Skeletal muscle satellite cell (primary cell): ENCODE measurements around the gene RIMBP2. TPM values are rescaled to one million over a fixed set of nuclear protein-coding genes. Genes with fewer than 3 reads are reported as not detected.
"Not testable (repeated sequence)": the region's sequence is repeated elsewhere in the genome, so short reads cannot be mapped to it uniquely, and the experiment has no call there.

Experiments used
- H3K27me3 ChIP-seq: 2 replicates; pipeline ENCODE4 v1.7.0; 2013; ENCODE audit warnings: low read length; ENCODE audit not compliant: control insufficient read depth, insufficient read depth
- H3K36me3 ChIP-seq: 2 replicates; pipeline ENCODE4 v1.7.0; 2013; ENCODE audit warnings: mild to moderate bottlenecking, control low read depth, low read length; ENCODE audit not compliant: insufficient read depth
- H3K4me1 ChIP-seq: 2 replicates; pipeline ENCODE4 v1.7.0; 2013; ENCODE audit warnings: low read length; ENCODE audit not compliant: control insufficient read depth, insufficient read depth
- H3K4me2 ChIP-seq: 2 replicates; pipeline ENCODE4 v1.7.0; 2013; ENCODE audit warnings: mild to moderate bottlenecking, low read length
- H3K4me3 ChIP-seq: 2 replicates; pipeline ENCODE4 v1.7.0; 2013; ENCODE audit warnings: low read length
- H3K9ac ChIP-seq: 2 replicates; pipeline ENCODE4 v1.7.0; 2013; ENCODE audit warnings: mild to moderate bottlenecking, low read depth, low read length, moderate library complexity
- H3K9me3 ChIP-seq: replicated peaks from 2 replicates; pipeline ENCODE4 v1.7.0; 2013; ENCODE audit warnings: mild to moderate bottlenecking, control low read depth, low read length
- total RNA-seq: library from RNA; depleted of rRNA; stranded (reverse); fragments of >200 nt; gene quantifications from 2 replicates; pipeline ENCODE4 v1.2.3, GENCODE V29; 2012; rRNA removed

RIMBP2 gene
- total RNA-seq: not detected in 2 replicates

- no peak within 1 kb of the TSS for H3K4me3 ChIP-seq
- H3K9ac ChIP-seq: no peak within 1 kb of the TSS
- peaks cover 2% of the 10 kb centered on the region for H3K27me3 ChIP-seq
These were observed at the start of gene RIMBP2 for GRCh38 chr12:130715998-130716968. Gene RIMBP2, minus strand, starts transcription at chr12:130716299. Its CDS starts 237,286 bp downstream, at chr12:130479013.

GRCh38 chr12:130765186-130765659 lies 49.1 kb upstream of the RIMBP2 start:
- Histone ChIP-seq H3K4me1 (no peaks in the 10 kb centered on the region), H3K4me2 (no peak overlapping the region), H3K27me3 (no peaks in the 10 kb centered on the region), H3K9ac (no peak overlapping the region), H3K9me3 (peaks cover 10% of the 10 kb centered on the region), H3K36me3 (no peaks in the 10 kb centered on the region), H3K4me3 (no peak overlapping the region)

More at GRCh38 chr12:130715998-130716968, at the start of gene RIMBP2:
- no peaks in the 10 kb centered on the region for H3K4me1 ChIP-seq
- no peaks in the 10 kb centered on the region for H3K36me3 ChIP-seq
- H3K9me3 ChIP-seq: no peaks in the 10 kb centered on the region
- no peak within 1 kb of the TSS for H3K4me2 ChIP-seq

GRCh38 chr12:130764475-130765185 lies 48.5 kb upstream of the RIMBP2 start:
- H3K4me3 ChIP-seq: no peak overlapping the region
- H3K4me2 ChIP-seq: no peak overlapping the region
- H3K27me3 ChIP-seq: no peaks in the 10 kb centered on the region
- peaks cover 10% of the 10 kb centered on the region for H3K9me3 ChIP-seq
- H3K9ac ChIP-seq: no peak overlapping the region
- H3K4me1 ChIP-seq: no peaks in the 10 kb centered on the region
- H3K36me3 ChIP-seq: no peaks in the 10 kb centered on the region

GRCh38 chr12:130764073-130764472 lies 48.0 kb upstream of the RIMBP2 start:
- no peak overlapping the region for H3K9ac ChIP-seq
- no peak overlapping the region for H3K4me3 ChIP-seq
- no peaks in the 10 kb centered on the region for H3K4me1 ChIP-seq
- H3K27me3 ChIP-seq: no peaks in the 10 kb centered on the region
- no peaks in the 10 kb centered on the region for H3K36me3 ChIP-seq
- no peak overlapping the region for H3K4me2 ChIP-seq
- H3K9me3 ChIP-seq: peaks cover 10% of the 10 kb centered on the region

- Histone ChIP-seq H3K9ac (no peak overlapping the region), H3K9me3 (peaks cover 10% of the 10 kb centered on the region), H3K4me3 (no peak overlapping the region), H3K4me2 (no peak overlapping the region), H3K27me3 (no peaks in the 10 kb centered on the region), H3K36me3 (no peaks in the 10 kb centered on the region), H3K4me1 (no peaks in the 10 kb centered on the region)
These were observed 46.2 kb upstream of the RIMBP2 start for GRCh38 chr12:130762319-130762675.

GRCh38 chr12:130761537-130762318 lies 45.6 kb upstream of the RIMBP2 start:
- H3K36me3 ChIP-seq: no peaks in the 10 kb centered on the region
- peaks cover 10% of the 10 kb centered on the region for H3K9me3 ChIP-seq
- no peak overlapping the region for H3K9ac ChIP-seq
- no peaks in the 10 kb centered on the region for H3K4me1 ChIP-seq
- no peak overlapping the region for H3K4me2 ChIP-seq
- no peak overlapping the region for H3K4me3 ChIP-seq
- no peaks in the 10 kb centered on the region for H3K27me3 ChIP-seq

- H3K4me2 ChIP-seq: no peak overlapping the region
- no peaks in the 10 kb centered on the region for H3K27me3 ChIP-seq
- no peaks in the 10 kb centered on the region for H3K4me1 ChIP-seq
- no peaks in the 10 kb centered on the region for H3K36me3 ChIP-seq
- H3K9me3 ChIP-seq: no peaks in the 10 kb centered on the region
- H3K9ac ChIP-seq: no peak overlapping the region
- H3K4me3 ChIP-seq: no peak overlapping the region
These were observed 38.3 kb upstream of the RIMBP2 start for GRCh38 chr12:130754234-130754901.

- H3K9ac ChIP-seq: no peak overlapping the region
- no peaks in the 10 kb centered on the region for H3K9me3 ChIP-seq
- H3K27me3 ChIP-seq: no peaks in the 10 kb centered on the region
- H3K4me3 ChIP-seq: no peak overlapping the region
- no peak overlapping the region for H3K4me2 ChIP-seq
- H3K4me1 ChIP-seq: no peaks in the 10 kb centered on the region
- no peaks in the 10 kb centered on the region for H3K36me3 ChIP-seq
These were observed 36.7 kb upstream of the RIMBP2 start for GRCh38 chr12:130752692-130753230.

- H3K4me3 ChIP-seq, H3K4me1 ChIP-seq, H3K4me2 ChIP-seq, H3K36me3 ChIP-seq, H3K27me3 ChIP-seq, H3K9ac ChIP-seq, H3K9me3 ChIP-seq: not testable (repeated sequence)
These were observed 35.9 kb upstream of the RIMBP2 start for GRCh38 chr12:130752037-130752436.

- H3K27me3 ChIP-seq: no peaks in the 10 kb centered on the region
- H3K4me3 ChIP-seq: no peak overlapping the region
- no peaks in the 10 kb centered on the region for H3K36me3 ChIP-seq
- no peak overlapping the region for H3K4me2 ChIP-seq
- no peaks in the 10 kb centered on the region for H3K9me3 ChIP-seq
- no peak overlapping the region for H3K9ac ChIP-seq
- no peaks in the 10 kb centered on the region for H3K4me1 ChIP-seq
These were observed 32.7 kb upstream of the RIMBP2 start for GRCh38 chr12:130748786-130749185.
